A673 (cell line): ENCODE results near the gene FAM81A. TPM values are rescaled to one million over a fixed set of nuclear protein-coding genes. Genes with fewer than 3 reads are reported as not detected.

Source experiments
- BruUV-seq: library from RNA; stranded (reverse); fragments of 400-500 nt; replicated peaks from 2 replicates; lab custom pipeline; 2021; lab: Mats Ljungman, UMichigan
- CTCF ChIA-PET: fragments of 300-600 bp; sonication (Branson Sonifier 250); formaldehyde crosslinking; loops from one replicate; lab custom pipeline; 2022; ENCODE audit warnings: antibody characterized with exemption; lab: Charles Lee
- POLR2A ChIA-PET: fragments of 300-600 bp; sonication (Branson Sonifier 250); formaldehyde crosslinking; loops from one replicate; lab custom pipeline; 2022; ENCODE audit warnings: antibody characterized with exemption; ENCODE audit not compliant: low non-redundant PET; lab: Charles Lee
- DNase-seq: peaks from one replicate; pipeline ENCODE4 v3.0.0-alpha.2; 2015; ENCODE audit warnings: low spot score
- H3K27ac ChIP-seq: fragments of 200-600 bp; sonication (generic); 2 replicates; pipeline ENCODE4 v1.5.1; 2016; ENCODE audit warnings: mixed run types, low read depth, mild to moderate bottlenecking, mixed read lengths, antibody characterized with exemption, low read length; ENCODE audit not compliant: poor library complexity, severe bottlenecking
- H3K27me3 ChIP-seq: fragments of 200-600 bp; sonication (generic); replicated peaks from 2 replicates; pipeline ENCODE4 v1.6.1; 2017; ENCODE audit warnings: mixed run types, low read depth, mild to moderate bottlenecking, mixed read lengths, antibody characterized with exemption, low read length; ENCODE audit not compliant: insufficient read depth, poor library complexity
- H3K36me3 ChIP-seq: fragments of 200-600 bp; sonication (generic); 2 replicates; pipeline ENCODE4 v1.6.1; 2016; ENCODE audit warnings: mixed run types, mild to moderate bottlenecking, mixed read lengths, antibody characterized with exemption, low read length; ENCODE audit not compliant: insufficient read depth, poor library complexity, severe bottlenecking
- H3K4me1 ChIP-seq: fragments of 200-600 bp; sonication (generic); 2 replicates; pipeline ENCODE4 v1.6.1; 2017; ENCODE audit warnings: mixed run types, mild to moderate bottlenecking, mixed read lengths, antibody characterized with exemption, low read length; ENCODE audit not compliant: insufficient read depth, poor library complexity, severe bottlenecking
- H3K4me3 ChIP-seq: fragments of 200-600 bp; sonication (generic); 2 replicates; pipeline ENCODE4 v1.5.1; 2016; ENCODE audit warnings: low read depth, mixed run types, mild to moderate bottlenecking, mixed read lengths, low read length; ENCODE audit not compliant: poor library complexity, severe bottlenecking
- H3K9me3 ChIP-seq: fragments of 200-600 bp; sonication (generic); 2 replicates; pipeline ENCODE4 v1.6.1; 2016; ENCODE audit warnings: mixed run types, low read depth, mild to moderate bottlenecking, mixed read lengths, antibody characterized with exemption, low read length; ENCODE audit not compliant: poor library complexity, severe bottlenecking
- EZH2 ChIP-seq: fragments of 200-600 bp; sonication (generic); IDR thresholded peaks from 2 replicates; pipeline ENCODE4 v1.6.1; 2017; ENCODE audit warnings: borderline replicate concordance, low read depth, mild to moderate bottlenecking, mixed read lengths, antibody characterized with exemption, low read length; ENCODE audit not compliant: poor library complexity, severe bottlenecking
- intact Hi-C: fragments of 100-400 bp; cut with micrococcal nuclease; formaldehyde crosslinking; loops from one replicate; pipeline ENCODE4 v1.10.0; 2022; ENCODE audit not compliant: unreplicated experiment
- total RNA-seq: library from RNA; stranded (reverse); gene quantifications from 2 replicates; pipeline ENCODE4 v1.2.3, GENCODE V29; 2021
- TF ChIP-seq, protein P1 (sequence below): fragments of 300-800, 200-600 bp; sonication (generic); conservative IDR thresholded peaks from 2 replicates; pipeline ENCODE4 v1.5.1; 2017; ENCODE audit warnings: low read depth, mild to moderate bottlenecking, antibody characterized with exemption, low read length, moderate library complexity, mixed read lengths

The FAM81A gene
- total RNA-seq, 1 experiment from 2014 or later, result not detected

GRCh38 chr15:59456114-59456513, 18.1 kb downstream of the FAM81A start:
- H3K9me3 ChIP-seq, result no peaks in the 10 kb centered on the region
- peaks cover 11% of the 10 kb centered on the region for H3K27me3 ChIP-seq
- H3K27ac ChIP-seq, result no peak overlapping the region
- DNase-seq, result no peak
- intact Hi-C loops, result no loop called here
- POLR2A ChIA-PET, result interaction anchor here (0.7 kb wide), 1 partner anchor 38 kb away, joined by 3 read pairs; no protein-coding TSS in a partner anchor
- no peak overlapping the region for H3K4me3 ChIP-seq
- H3K36me3 ChIP-seq, result no peaks in the 10 kb centered on the region
- CTCF ChIA-PET, result no interaction called here
- BruUV-seq, result no TSS peak
- no peaks in the 10 kb centered on the region for H3K4me1 ChIP-seq
- TF ChIP-seq EZH2, result no peak
- TF ChIP-seq, protein P1, sequence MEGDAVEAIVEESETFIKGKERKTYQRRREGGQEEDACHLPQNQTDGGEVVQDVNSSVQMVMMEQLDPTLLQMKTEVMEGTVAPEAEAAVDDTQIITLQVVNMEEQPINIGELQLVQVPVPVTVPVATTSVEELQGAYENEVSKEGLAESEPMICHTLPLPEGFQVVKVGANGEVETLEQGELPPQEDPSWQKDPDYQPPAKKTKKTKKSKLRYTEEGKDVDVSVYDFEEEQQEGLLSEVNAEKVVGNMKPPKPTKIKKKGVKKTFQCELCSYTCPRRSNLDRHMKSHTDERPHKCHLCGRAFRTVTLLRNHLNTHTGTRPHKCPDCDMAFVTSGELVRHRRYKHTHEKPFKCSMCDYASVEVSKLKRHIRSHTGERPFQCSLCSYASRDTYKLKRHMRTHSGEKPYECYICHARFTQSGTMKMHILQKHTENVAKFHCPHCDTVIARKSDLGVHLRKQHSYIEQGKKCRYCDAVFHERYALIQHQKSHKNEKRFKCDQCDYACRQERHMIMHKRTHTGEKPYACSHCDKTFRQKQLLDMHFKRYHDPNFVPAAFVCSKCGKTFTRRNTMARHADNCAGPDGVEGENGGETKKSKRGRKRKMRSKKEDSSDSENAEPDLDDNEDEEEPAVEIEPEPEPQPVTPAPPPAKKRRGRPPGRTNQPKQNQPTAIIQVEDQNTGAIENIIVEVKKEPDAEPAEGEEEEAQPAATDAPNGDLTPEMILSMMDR, result no peak

DNA sequence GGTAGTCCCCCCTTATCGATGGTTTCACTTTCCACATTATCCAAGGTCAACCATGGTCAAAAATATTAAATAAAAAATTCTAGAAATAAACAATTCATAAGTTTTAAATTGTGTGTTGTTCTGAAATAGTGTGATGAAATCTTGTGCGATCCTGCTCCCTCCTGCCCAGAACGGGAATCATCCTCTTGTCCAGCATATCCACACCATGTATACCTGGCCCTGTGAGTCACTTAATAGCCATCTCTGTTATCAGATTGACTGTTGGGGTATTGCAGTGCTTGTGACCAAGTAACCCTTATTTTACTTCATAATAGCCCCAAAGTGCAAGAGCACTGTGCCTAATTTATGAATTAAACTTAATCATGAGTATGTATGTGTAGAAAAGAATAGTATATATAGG, 19.1 kb downstream of the FAM81A start:
- intact Hi-C loops, result no loop called here
- H3K36me3 ChIP-seq, result no peaks in the 10 kb centered on the region
- no peak for TF ChIP-seq EZH2
- TF ChIP-seq, protein P1, result no peak
- H3K9me3 ChIP-seq, result no peaks in the 10 kb centered on the region
- no peaks in the 10 kb centered on the region for H3K4me1 ChIP-seq
- DNase-seq, result no peak
- peaks cover 11% of the 10 kb centered on the region for H3K27me3 ChIP-seq
- H3K27ac ChIP-seq, result no peak overlapping the region
- POLR2A ChIA-PET, result no interaction called here
- CTCF ChIA-PET, result no interaction called here
- no TSS peak for BruUV-seq
- H3K4me3 ChIP-seq, result no peak overlapping the region

DNA sequence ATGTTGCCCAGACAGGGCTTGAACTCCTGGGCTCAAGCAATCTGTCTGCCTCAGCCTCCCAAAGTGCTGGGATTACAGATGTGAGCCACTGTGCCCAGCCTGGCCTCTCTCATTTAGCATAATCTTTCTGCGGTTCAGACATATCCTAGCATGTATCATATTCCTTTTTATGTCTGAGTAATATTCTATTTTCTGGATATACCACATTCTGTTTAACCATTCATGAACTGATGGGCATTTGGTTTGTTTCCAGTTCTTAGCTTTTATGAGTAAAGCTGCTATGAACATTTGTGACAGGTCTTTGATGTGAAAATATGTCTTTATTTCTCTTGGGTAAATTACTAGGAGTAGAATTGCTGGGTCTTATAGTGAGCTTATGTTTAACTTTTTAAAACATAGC, 23.5 kb downstream of the FAM81A start:
- intact Hi-C loops, result no loop called here
- Histone ChIP-seq H3K27ac (no peak overlapping the region), H3K9me3 (peaks cover 5% of the 10 kb centered on the region), H3K27me3 (peaks cover 11% of the 10 kb centered on the region), H3K4me3 (no peak overlapping the region), H3K4me1 (no peaks in the 10 kb centered on the region), H3K36me3 (no peaks in the 10 kb centered on the region)
- DNase-seq, result no peak
- no peak for TF ChIP-seq EZH2
- TF ChIP-seq, protein P1, result no peak
- ChIA-PET CTCF (no interaction called here), POLR2A (no interaction called here)
- no TSS peak for BruUV-seq
